ENCODE measurements around the gene TIMM22.

The TIMM22 gene

GRCh38 chr17:949623-950303 is 47.2 kb upstream of the TIMM22 start (continued):
- TF ChIP-seq ZNF311 (tag by site-specific recombination; IDR thresholded peaks at IDR 0.05; ENCODE audit: borderline replicate concordance) (no peak), ZNF555 (tag by site-specific recombination; conservative IDR thresholded peaks at IDR 0.05) (no peak), FEZF1 (tag by site-specific recombination; IDR thresholded peaks at IDR 0.05) (peak; percentile 89), PRDM6 (tag by site-specific recombination; IDR thresholded peaks at IDR 0.05) (peak; percentile 37; the same call in 1 of the 2 replicates), TCF7L2 (IDR thresholded peaks at IDR 0.05; ENCODE audit: borderline replicate concordance, low read depth, low read length) (no peak)
- TF ChIP-seq, protein P1, sequence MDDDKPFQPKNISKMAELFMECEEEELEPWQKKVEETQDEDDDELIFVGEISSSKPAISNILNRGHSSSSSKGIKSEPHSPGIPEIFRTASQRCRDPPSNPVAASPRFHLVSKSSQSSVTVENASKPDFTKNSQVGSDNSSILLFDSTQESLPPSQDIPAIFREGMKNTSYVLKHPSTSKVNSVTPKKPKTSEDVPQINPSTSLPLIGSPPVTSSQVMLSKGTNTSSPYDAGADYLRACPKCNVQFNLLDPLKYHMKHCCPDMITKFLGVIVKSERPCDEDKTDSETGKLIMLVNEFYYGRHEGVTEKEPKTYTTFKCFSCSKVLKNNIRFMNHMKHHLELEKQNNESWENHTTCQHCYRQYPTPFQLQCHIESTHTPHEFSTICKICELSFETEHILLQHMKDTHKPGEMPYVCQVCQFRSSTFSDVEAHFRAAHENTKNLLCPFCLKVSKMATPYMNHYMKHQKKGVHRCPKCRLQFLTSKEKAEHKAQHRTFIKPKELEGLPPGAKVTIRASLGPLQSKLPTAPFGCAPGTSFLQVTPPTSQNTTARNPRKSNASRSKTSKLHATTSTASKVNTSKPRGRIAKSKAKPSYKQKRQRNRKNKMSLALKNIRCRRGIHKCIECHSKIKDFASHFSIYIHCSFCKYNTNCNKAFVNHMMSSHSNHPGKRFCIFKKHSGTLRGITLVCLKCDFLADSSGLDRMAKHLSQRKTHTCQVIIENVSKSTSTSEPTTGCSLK (tag by site-specific recombination; IDR thresholded peaks at IDR 0.05): no peak

GRCh38 chr17:951325-952132 is 45.4 kb upstream of the TIMM22 start:
- Histone ChIP-seq H3K4me1 (ENCODE audit: control insufficient read depth, insufficient read depth, low read length) (peaks cover 14% of the 10 kb centered on the region), H3K4me3 (ENCODE audit: low read depth, low read length) (peak overlapping the region; percentile 24), H3K36me3 (ENCODE audit: control insufficient read depth in 2 of 2, insufficient read depth in 1 of 2, low read length in 2 of 2) (no peaks in the 10 kb centered on the region), H3K27ac (ENCODE audit: extremely low read depth, low read depth, low read length) (0 out of 2 replicates have a peak overlapping the region, but pooled peaks have one; percentile 11), H3K9me3 (ENCODE audit: control insufficient read depth, insufficient read depth, low read depth, low read length) (no peaks in the 10 kb centered on the region)
- ChIA-PET CTCF (interaction anchor here (0.6 to 2.3 kb wide), 13 partner anchors 14 to 396 kb away, joined by 3 to 13 read pairs (median 4); partner anchors contain the start of genes NXN and TIMM22), POLR2A (interaction anchor here (0.7 to 1.6 kb wide), 9 partner anchors 13 to 163 kb away, joined by 3 to 15 read pairs (median 6); partner anchors contain the start of gene NXN)
- TF ChIP-seq ZNF792 (tag by site-specific recombination; IDR thresholded peaks at IDR 0.05): no peak
- TF ChIP-seq PATZ1 (tag by site-specific recombination; IDR thresholded peaks at IDR 0.05): peak; percentile 73
- TF ChIP-seq ZNF423 (tag by site-specific recombination; IDR thresholded peaks at IDR 0.05): peak; percentile 15; the same call in 1 of the 2 replicates
- TF ChIP-seq FEZF1 (tag by site-specific recombination; IDR thresholded peaks at IDR 0.05): no peak
- TF ChIP-seq ZNF155 (tag by site-specific recombination; IDR thresholded peaks at IDR 0.05): no peak
- no peak for TF ChIP-seq ZFP69B (tag by site-specific recombination; IDR thresholded peaks at IDR 0.05)
- TF ChIP-seq KLF16 (tag by site-specific recombination; IDR thresholded peaks at IDR 0.05): peak; percentile 36; the same call in 1 of the 2 replicates
- peak; percentile 44 for TF ChIP-seq KLF9 (tag by site-specific recombination; IDR thresholded peaks at IDR 0.05; ENCODE audit: low read depth)
- TF ChIP-seq PBX3 (CRISPR knock-in tag; IDR thresholded peaks at IDR 0.05): 0 out of 2 replicates have a peak, but pooled peaks have one; percentile 37
- peak; percentile 49; the same call in 1 of the 2 replicates for TF ChIP-seq EGR2 (tag by site-specific recombination; IDR thresholded peaks at IDR 0.05; ENCODE audit: low read depth)
- TF ChIP-seq KLF17 (tag by site-specific recombination; IDR thresholded peaks at IDR 0.05): peak; percentile 86
- 0 out of 2 replicates have a peak, but pooled peaks have one; percentile 2 for TF ChIP-seq ZBTB8A (tag by site-specific recombination; IDR thresholded peaks at IDR 0.05)
- no peak for TF ChIP-seq ZNF311 (tag by site-specific recombination; IDR thresholded peaks at IDR 0.05; ENCODE audit: borderline replicate concordance)
- TF ChIP-seq WT1 (tag by site-specific recombination; IDR thresholded peaks at IDR 0.05): peak; percentile 66
- peak; percentile 54; the same call in 1 of the 2 replicates for TF ChIP-seq BCL11B (tag by site-specific recombination; IDR thresholded peaks at IDR 0.05; ENCODE audit: low read depth)
- TF ChIP-seq ZNF510 (tag by site-specific recombination; IDR thresholded peaks at IDR 0.05; ENCODE audit: insufficient replicate concordance): no peak
- TF ChIP-seq KLF8 (tag by site-specific recombination; IDR thresholded peaks at IDR 0.05): no peak
- no peak for TF ChIP-seq ZNF544 (tag by site-specific recombination; IDR thresholded peaks at IDR 0.05)
- no peak for TF ChIP-seq ZBTB17 (tag by site-specific recombination; IDR thresholded peaks at IDR 0.05)
- TF ChIP-seq ZNF621 (tag by site-specific recombination; IDR thresholded peaks at IDR 0.05): no peak
- no peak for TF ChIP-seq ZNF776 (tag by site-specific recombination; IDR thresholded peaks at IDR 0.05; ENCODE audit: borderline replicate concordance)
- peak; percentile 74 for TF ChIP-seq MEIS1 (CRISPR knock-in tag; IDR thresholded peaks at IDR 0.05; ENCODE audit: borderline replicate concordance)

Measured in HEK293 (cell line).